ENCODE data around the gene MST1R.
"Not testable (repeated sequence)": the region's sequence is repeated elsewhere in the genome, so short reads cannot be mapped to it uniquely, and the experiment has no call there.

MST1R gene

DNA sequence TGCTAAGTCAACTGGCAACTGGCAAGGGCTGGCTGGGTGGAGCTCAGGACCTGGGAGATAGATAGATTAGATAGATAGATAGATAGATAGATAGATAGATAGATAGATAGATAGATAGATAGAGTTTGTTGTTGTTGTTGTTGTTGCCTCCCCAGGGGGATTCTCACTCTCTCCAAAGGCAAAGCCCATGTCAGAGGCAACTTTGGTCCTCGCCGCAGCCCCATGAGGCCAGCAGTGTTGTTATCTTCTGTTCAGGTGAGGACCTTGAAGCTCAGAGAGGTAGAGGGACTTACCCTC, 7.4 kb upstream of the MST1R start:
- no peak for DNase-seq (ENCODE audit: low spot score)

DNA sequence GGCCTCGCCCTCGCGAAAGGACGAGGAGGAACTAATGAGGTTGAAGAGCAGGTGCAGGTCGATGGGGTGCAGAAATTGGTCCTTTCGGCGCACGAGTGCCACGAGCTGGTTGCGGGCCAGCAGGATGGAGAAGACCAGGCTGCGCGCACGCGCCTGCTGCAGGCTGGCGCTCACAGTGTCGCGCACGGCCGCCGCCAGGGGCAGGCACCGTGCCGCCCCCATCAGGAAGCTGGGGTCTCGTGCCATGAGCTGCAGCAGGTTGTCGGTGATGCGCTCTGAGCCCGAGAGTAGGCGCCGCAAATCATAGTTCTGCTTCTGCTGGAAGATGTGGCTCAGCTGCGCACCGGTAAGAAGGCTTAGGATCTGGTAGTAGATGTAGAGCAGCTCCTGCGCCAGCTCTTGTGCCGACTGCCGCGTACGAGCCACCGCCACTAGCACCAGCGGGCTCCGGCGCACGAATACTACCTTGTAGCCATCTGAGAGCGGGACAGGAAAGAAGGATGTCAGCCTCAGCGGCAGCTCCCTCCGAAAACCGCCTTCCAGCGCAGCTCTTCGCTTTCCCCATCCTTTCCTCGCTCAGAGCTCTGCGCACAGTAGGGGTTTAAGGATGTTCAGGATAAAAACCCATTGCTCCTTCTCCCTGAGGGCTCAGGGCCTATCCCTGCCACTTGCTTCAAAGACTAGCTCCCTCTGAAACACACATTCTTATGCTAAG, 6.9 kb upstream of the MST1R start:
- DNase-seq (ENCODE audit: low spot score) = no peak

DNA sequence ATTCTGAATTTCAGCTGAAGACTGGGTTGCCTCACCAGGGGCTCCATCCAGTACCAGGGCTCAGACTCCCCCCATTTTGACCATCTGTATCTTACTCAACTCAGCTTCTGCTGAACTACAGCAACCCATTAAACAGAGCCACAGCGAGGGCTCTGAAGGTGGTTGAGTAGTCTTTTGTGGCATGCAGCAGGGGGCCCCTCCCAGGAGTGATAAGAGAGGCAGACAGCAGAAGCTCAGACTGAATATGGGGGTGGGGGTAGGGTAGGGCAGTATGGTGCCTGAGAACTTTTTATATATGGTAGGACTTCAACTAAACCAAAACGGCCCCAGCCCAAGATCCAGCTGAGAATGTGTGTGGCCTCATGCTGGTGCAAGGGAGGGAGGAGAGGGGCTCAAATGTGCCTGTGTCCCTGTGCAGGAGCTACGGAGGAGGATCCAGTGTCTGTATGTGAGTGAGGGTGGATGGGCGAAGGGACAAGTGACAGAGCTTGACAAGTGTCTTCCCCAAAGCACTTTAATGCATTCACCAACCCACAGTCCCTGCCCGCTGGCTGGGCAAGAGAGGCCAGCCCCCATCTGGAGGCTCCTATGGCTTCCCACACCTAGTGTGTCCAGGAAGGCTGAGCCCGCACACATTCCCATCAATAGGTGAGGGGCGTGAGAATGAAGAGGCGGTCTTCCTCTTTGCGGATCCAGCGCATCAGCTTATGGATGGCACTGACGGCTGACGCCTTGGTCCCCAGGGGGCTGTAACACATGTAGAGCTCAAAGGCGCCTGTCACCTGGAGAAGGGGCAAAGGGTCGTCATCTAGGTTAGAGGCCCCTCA, 4.9 kb upstream of the MST1R start:
- DNase-seq (ENCODE audit: low spot score) = no peak

GRCh38 chr3:49906073-49906743, 2.5 kb upstream of the MST1R start:
- DNase-seq (ENCODE audit: low spot score) = peak; percentile 89

GRCh38 chr3:49904448-49904847, 775 bp upstream of the MST1R start:
- DNase-seq (ENCODE audit: low spot score) = not testable (repeated sequence)

DNA sequence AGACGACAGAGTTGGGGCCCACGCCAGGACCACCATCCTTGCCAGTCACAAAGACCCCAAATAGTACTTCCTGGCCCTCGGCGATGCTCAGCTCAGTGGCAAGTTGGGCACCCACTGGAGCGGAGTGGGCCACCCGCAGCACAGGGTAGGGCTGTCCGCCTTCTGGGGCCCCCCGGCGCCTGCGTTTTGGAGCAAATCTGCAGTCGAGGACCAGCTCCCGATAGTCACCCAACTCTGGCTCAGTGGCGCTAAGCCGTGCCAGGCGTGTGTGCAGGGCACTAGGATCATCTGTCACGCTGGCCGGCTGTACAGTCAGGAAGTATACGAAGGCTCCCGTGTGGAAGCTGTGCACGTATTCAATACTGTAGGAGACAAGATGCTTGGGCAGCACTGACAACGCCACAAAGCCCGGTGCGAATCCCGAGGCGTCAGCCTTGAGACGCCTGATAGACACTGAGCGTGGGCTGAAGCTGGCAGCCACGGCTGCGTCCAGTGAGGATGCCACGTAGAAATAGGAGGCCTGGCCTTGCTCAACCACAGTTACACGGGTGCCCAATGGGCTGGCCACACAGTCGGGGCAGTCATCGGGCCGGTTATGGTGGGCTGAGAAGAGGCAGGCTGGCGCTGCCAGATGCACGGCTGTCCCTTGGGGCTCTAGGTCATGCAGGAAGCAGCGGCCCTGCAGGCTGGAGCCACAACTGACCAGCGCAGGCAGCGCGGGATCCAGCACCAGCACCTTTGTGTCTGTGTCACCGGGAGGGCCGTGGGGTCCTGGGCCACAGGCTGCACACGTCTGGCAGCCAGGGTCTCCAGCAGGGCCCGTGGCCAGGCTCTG, 945 bp downstream of the MST1R start:
- DNase-seq (ENCODE audit: low spot score) = no peak

- DNase-seq (ENCODE audit: low spot score) = peak; percentile 57
Measured at GRCh38 chr3:49901366-49902339, 2.0 kb downstream of the MST1R start.

DNA sequence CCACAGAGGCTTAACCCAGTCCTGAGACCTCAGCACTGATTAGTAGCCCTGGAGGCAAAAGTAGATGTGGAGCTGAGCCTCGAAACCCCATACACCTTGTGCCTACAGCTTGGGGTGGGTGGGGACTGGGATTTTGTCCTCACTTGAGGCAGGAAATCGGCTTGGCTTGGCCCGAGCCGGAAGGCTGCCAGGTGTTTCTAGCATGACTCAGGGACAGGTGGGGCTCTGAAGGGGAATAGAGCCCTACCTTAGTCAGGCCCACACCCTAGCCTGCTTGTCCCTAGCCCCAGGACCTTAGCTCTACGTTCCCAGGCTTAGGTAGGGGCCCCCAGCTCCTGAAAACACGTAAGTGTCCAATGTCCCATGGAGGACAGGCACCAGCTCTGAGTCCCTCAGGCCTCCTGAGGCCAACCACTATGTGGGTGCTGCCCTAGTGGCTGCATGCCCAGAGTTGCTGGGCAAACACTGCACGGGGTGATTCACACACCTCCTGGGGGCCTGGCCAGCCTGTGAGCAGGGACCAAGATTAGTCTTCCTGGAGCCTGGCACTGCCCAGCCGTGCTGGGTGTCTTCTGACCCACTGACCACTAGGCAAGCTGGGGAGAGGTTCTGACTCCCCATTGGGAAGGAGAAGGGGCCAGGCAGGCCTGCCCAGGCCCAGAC, 3.1 kb downstream of the MST1R start:
- DNase-seq (ENCODE audit: low spot score) = peak; percentile 81

DNA sequence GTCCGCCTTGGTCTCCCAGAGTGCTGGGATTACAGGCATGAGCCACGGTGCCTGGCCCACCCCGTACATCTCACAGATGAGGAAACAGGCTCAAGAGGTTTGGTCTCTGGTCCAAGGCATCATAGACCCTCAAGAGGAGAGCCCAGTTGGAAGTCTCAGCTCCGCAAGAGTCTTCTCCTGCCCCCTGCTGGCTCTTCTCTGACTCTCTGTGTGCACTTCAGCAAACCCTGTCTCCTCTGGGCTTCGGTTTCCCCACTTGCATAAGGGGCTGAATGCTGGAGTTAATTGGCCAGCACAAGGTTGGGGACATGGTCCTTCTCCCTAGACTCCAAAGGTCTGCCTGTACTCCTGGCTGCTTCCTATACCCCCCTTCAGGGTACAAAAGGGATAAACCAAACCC, 3.9 kb downstream of the MST1R start:
- DNase-seq (ENCODE audit: low spot score) = no peak

DNA sequence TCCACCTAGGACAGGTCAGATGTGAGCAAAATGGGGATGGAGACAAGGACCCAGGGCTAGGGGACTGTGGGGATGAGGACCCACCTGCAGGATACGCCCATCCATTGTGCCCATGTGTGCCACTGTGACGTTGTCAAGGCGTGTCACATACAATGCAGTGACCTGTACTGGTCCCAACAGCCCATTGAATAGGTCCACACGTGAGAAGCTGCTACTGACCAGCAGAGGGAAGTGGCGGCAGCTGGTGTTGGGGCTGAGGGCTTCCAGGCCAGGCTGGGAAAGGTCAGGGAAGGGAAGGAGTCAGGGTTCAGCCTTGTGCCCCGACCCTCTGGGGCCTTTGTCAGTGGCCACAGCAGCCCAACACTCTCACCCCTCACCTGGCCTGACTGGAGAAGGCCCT, 4.7 kb downstream of the MST1R start:
- no peak for DNase-seq (ENCODE audit: low spot score)

DNA sequence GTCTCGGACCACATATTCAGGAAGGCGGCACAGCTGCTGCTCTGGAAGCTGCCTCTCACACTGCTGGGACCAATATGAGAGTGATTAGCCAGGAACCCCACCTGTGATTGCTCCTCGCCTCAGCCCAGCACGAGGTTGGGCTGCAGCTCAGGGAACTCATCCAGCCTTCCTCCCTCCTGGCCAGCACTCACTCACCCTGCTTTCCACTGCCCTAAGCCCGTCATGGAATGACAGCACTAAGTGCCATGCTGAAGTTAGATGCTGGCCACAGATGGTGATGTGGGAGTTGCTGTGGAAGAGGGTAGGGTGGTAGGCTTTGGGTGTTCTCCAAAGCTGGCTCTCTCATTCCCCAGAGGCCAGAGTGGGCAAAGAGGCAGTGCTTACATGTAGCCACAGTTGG, 7.3 kb downstream of the MST1R start:
- no peak for DNase-seq (ENCODE audit: low spot score)

GRCh38 chr3:49895791-49896190, 7.9 kb downstream of the MST1R start:
- no peak for DNase-seq (ENCODE audit: low spot score)

- DNase-seq (ENCODE audit: low spot score) = no peak
Measured at GRCh38 chr3:49889296-49889695, 14.4 kb downstream of the MST1R start.

DNA sequence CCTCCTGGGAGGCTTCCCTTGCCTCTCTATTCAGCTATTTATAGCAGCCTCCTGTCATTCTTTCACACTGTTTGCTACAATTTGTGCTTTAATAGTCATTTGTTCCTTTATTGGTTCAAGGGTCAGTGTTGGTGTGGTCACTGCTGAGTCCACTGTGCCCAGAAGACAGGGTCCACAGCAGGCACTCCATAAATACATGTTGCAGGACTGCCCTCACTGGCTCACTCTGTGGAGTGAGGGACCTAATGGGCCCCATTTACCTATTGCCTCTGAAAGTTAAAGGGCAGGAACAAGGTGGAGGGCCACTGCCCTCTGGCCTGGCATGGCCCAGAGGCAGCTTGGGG, 16.8 kb downstream of the MST1R start:
- DNase-seq (ENCODE audit: low spot score) = no peak

DNA sequence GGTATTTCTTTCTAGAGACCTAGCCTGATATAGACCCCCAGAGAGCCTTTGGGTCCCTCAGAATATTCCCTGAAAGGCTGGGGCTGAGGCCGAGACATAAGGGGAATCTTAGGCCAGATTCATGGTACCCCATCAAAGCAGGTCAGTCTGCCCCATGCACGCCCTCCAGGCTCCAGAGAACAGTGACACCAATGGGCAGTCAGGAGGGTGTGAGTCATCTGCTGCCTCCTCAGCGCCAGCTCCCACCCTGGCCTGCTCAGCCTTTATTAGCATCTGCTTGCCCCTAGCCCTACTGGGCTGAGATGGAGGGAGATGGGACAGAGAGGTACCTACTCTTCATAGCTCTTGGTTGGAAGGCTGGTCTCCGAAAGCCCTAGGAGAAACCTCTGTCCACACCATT, 19.7 kb downstream of the MST1R start:
- no peak for DNase-seq (ENCODE audit: low spot score)

DNA sequence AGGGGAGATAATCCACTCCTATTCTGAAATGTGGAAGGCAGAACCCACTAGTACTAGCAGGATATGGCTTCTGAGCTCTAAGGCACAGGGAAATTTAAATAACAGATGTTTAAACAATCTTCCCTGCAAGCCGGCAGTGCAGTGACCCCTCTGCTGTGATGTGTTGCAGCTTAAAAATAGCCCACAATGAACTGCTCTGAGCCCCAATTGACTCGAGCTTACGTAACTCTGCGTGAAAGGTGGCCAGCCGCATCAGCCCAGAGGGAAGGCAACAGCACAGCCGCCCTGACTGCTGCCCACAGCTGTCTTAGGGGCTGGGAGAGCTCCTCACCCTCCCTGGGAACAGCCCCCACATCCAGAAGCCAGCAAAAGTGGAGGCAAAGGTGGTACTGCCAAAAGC, 21.5 kb downstream of the MST1R start:
- no peak for DNase-seq (ENCODE audit: low spot score)

GRCh38 chr3:49880581-49881315, 22.9 kb downstream of the MST1R start:
- DNase-seq (ENCODE audit: low spot score) = no peak

- DNase-seq (ENCODE audit: low spot score) = no peak
Measured at GRCh38 chr3:49879721-49880120, 24.0 kb downstream of the MST1R start.

DNA sequence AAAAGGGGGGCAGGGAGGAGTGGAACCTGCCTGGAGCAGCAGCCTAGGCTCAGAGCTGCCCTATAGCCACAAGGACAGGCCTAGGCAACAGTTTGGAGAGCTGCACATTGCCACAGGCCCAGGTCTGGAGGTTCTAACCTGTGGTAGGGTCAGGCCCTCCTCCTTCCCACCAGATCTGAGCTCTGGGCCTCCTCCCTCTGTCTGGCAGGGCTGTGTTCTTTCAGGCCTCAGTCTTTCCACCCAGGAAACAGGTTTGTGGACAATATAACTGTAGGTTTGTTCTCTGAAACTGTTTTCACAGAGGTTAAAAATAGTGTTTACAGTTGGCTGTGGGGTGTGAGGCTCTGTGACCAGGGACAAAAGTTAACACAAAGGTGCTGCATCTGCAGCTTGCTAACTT, 25.0 kb downstream of the MST1R start:
- no peak for DNase-seq (ENCODE audit: low spot score)

DNA sequence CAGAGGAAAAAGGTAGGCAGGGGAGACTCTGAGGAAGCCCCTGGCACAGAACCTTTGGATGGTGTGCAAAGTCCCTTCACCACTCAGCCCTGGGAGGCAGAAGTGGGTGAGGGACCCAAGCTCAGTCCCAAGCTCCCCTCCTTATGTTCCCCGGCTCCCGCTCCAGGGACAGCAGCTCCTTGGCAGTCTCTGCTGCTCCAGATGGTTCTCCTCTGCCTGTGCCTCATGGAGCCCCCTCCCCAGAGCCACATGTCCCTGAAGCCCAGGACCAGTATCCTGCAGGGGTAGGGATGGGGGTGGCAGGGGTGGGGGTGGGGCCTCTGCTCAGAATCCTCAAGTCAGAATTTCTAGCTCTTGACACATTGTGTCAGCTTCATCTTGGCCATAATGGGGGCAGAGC, 26.0 kb downstream of the MST1R start:
- no peak for DNase-seq (ENCODE audit: low spot score)
